Uterus (tissue), 2 donors: ENCODE data around the gene GBGT1.

Experiments used
- POLR2A ChIP-seq, 2 donors: fragments of 450-650 bp; IDR thresholded peaks; one replicate each; pipeline ENCODE4 v1.6.1; 2016; ENCODE audit warnings: antibody characterized with exemption in 2 of 2, mild to moderate bottlenecking in 1 of 2, moderate library complexity in 1 of 2
- TF ChIP-seq, protein P1 (sequence below), 4 experiments: fragments of 200-600 bp in 2 of 4; fragments of 450-650 bp in 2 of 4; sonication (generic) in 2 of 4; IDR thresholded peaks; one replicate each; pipeline ENCODE4 v1.5.1; 2016 to 2019; ENCODE audit warnings: antibody characterized with exemption in 4 of 4, mild to moderate bottlenecking in 2 of 4, moderate library complexity in 1 of 4

DNA sequence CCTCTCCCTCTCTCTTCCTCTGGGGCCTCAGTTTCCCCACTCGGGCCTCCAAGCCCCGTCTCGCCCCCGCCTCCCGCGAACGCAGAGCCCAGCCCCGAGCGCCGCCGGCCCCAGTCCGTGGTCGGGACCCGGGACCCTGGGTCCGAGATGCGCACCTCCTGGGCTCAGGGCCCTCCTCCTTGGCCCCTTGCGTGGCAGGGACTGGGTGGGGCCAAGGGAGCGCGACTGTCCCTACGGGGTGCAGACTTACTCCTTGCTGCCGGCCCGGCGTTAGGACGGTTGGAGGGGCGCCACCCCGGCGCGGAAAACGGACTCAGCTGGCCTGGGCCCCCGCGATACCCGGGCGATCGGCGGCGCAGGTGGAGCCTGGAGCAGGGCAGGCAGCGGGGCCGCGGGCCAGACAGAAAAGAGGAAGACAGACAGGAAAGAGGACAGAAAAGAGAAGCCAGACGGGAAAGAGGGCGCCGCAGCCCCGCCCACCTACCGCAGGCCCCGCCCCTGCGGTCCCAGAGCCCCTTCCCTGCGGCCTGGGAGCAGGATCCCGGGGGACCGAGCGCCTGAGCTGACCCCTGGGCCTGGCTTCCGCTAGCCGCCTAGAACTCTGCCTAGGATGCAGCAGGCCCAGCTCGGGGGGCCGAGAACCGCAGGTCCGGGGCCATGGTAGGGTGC, at the start of gene GBGT1:
- TF ChIP-seq, protein P1, sequence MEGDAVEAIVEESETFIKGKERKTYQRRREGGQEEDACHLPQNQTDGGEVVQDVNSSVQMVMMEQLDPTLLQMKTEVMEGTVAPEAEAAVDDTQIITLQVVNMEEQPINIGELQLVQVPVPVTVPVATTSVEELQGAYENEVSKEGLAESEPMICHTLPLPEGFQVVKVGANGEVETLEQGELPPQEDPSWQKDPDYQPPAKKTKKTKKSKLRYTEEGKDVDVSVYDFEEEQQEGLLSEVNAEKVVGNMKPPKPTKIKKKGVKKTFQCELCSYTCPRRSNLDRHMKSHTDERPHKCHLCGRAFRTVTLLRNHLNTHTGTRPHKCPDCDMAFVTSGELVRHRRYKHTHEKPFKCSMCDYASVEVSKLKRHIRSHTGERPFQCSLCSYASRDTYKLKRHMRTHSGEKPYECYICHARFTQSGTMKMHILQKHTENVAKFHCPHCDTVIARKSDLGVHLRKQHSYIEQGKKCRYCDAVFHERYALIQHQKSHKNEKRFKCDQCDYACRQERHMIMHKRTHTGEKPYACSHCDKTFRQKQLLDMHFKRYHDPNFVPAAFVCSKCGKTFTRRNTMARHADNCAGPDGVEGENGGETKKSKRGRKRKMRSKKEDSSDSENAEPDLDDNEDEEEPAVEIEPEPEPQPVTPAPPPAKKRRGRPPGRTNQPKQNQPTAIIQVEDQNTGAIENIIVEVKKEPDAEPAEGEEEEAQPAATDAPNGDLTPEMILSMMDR (IDR thresholded peaks at IDR 0.05): no peak
- TF ChIP-seq POLR2A (IDR thresholded peaks at IDR 0.05): peak in 1 of 2 donors; percentile 44
